Right hindlimb (tissue), 1 donor: Measurements from ENCODE around the gene KCNH2.

Experiments used
- DNase-seq: peaks from one replicate; pipeline ENCODE4 v3.0.0-alpha.2; 2018

KCNH2 gene

DNA sequence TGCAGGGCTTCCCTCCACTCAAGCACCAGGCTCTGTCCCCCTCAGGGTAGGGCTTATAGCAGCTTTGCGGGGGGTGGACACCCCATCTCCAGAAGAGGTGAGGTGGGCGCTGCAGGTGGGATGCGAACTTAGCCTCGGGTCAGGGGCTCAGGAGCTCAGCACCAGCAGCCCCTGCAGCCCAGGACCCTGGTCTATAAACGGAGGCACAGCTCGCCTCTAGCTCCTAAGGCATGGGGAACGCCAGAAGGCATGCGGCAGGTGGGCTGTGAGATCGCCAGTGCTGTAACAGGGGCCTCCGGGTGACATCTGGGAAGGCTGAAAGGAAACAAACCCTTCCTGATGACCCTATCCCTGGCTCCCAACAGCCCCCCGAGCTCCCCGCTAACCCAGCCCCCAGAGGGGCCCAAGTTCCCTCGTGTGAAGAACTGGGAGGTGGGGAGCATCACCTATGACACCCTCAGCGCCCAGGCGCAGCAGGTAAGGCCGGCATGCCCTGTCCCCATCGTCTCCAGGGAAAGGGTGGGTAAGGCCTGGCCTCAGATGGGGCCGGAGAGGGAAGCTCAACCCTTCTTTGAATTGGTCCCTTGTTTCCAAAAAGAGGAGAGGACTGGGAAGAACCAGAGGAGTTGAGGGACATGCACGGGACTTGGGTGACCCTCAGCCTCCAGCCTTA lies 16.9 kb upstream of the KCNH2 start:
- no peak for DNase-seq

GRCh38 chr7:150994141-150994837 lies 16.2 kb upstream of the KCNH2 start:
- no peak for DNase-seq

DNA sequence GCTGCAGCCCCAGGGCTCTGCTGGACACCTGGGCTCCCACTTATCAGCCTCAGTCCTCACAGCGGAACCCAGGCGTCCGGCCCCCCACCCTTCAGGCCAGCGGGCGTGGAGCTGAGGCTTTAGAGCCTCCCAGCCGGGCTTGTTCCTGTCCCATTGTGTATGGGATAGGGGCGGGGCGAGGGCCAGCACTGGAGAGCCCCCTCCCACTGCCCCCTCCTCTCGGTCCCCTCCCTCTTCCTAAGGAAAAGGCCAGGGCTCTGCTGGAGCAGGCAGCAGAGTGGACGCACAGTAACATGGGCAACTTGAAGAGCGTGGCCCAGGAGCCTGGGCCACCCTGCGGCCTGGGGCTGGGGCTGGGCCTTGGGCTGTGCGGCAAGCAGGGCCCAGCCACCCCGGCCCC lies 15.4 kb upstream of the KCNH2 start:
- no peak for DNase-seq

DNA sequence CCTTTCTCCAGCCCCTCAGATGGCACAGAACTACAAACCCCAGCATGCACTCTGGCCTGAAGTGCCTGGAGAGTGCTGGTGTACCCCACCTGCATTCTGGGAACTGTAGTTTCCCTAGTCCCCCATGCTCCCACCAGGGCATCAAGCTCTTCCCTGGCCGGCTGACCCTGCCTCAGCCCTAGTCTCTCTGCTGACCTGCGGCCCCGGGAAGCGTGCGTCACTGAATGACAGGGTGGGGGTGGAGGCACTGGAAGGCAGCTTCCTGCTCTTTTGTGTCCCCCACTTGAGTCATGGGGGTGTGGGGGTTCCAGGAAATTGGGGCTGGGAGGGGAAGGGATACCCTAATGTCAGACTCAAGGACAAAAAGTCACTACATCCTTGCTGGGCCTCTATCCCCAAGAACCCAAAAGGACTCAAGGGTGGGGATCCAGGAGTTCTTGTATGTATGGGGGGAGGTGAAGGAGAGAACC lies 14.7 kb upstream of the KCNH2 start:
- no peak for DNase-seq

GRCh38 chr7:150992051-150992640 lies 14.0 kb upstream of the KCNH2 start:
- DNase-seq, result no peak

DNA sequence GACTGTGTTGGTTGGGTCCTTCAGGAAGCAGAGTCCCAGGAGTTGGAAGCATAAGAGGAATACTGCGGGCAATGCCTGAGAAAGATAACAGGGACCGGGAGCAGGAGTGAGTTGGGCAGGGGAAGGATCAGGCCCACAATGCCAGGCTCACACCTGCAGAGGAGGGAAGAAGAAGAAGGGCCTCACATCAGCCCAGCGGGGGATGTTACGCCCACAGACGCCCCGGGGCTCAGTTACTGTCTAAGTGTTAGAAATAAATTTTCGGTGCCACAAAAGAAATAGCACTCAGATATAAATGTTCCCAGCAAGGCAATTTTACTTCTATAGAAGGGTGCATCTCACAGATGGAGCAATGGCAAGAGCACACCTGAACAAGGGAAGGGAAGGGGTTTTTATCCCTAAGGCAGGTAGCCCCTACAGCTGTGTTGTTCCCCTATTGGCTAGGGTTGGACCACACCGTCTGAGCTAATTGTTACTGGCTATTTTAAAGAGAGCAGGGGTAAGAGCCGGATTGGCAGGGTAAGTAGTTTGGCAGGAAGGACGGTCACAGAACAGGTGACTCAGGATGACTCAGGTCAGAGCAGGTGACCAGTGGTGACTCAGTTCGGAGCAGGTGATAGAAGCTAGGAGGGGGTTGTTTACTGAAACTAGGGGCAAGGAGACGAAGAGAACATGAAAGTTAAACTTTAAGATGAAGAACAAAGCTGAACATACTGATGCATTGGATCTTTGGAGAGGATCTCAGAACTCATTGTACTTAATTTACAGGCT lies 12.5 kb upstream of the KCNH2 start, which contains the start of gene NOS3:
NOS3 (plus strand) TSS at position 602 of the 771 bp plus-strand sequence. CDS start 2,787 bp downstream, outside the sequence.
- no peak for DNase-seq

DNA sequence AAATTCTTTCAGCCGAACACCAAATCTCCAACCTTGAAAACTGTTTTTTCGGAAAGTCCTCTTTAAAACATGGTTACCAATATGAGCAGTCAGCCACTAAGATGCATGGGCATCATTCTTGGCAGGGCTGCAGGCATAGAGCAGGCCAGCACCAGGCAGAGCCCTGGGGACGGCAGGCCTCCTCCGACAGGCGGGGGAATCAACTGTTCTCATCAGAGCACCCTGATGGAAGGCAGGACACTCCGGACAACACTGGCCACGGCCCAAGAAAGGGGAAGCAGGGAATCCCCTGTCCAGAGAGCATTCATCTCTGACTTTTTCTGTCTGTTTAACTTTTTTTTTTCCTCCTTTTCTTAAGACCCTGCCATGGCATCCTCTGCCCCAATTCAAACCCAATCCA lies 11.3 kb upstream of the KCNH2 start:
- no peak for DNase-seq

- peak; percentile 81 for DNase-seq
These were observed 10.4 kb upstream of the KCNH2 start for GRCh38 chr7:150988230-150989226.

- no peak for DNase-seq
These were observed 8.4 kb upstream of the KCNH2 start for GRCh38 chr7:150986556-150986955.

DNA sequence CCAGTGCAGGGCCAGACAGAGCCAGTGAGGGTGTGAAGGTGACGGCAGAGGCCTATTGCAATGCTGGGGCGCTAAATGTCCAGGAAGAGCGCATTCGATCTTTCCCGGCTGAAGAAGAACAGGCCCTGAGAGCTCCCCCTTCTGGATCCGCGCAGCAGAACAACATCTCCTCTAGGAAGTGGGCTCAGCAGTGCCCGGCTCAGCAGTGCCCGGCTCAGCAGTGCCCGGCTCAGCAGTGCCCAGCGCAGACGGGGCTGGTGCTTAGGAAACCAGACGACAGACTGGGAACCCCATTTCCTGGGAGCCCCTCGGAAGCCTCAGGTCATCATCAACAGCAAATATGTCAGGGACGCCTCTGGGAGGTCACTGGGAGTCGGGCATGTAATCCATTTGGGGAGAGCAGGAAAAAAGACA lies 8.0 kb upstream of the KCNH2 start:
- peak; percentile 57 for DNase-seq

DNA sequence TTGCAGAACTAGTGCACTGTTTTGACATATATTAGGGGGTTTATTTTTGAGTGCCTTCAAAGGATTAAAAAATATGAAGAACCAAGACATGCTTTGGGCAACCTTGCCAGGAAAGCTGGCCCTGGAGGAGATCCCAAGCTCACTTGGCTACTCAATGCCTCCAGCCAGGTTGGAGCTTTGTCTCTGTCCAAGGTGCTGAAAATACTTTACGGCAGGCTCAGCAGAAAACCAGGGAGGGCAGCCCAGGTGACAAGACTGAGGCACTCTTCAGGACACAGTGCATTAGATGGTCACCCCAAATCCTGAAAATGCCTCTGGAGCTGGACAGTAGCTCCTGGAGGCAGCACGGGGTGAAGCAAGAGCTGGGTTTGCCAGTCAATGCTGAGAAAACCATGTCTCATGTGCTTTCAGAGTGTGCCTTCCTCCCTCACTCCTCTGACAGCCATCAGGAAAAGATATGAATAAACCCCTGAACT lies 5.8 kb upstream of the KCNH2 start:
- DNase-seq, result no peak

- DNase-seq, result no peak
These were observed 4.2 kb upstream of the KCNH2 start for GRCh38 chr7:150982351-150982750.

GRCh38 chr7:150981644-150982043 lies 3.5 kb upstream of the KCNH2 start:
- no peak for DNase-seq

GRCh38 chr7:150980663-150981062 lies 2.5 kb upstream of the KCNH2 start:
- DNase-seq, result no peak

- DNase-seq, result no peak
These were observed 1.7 kb upstream of the KCNH2 start for GRCh38 chr7:150979713-150980390.

DNA sequence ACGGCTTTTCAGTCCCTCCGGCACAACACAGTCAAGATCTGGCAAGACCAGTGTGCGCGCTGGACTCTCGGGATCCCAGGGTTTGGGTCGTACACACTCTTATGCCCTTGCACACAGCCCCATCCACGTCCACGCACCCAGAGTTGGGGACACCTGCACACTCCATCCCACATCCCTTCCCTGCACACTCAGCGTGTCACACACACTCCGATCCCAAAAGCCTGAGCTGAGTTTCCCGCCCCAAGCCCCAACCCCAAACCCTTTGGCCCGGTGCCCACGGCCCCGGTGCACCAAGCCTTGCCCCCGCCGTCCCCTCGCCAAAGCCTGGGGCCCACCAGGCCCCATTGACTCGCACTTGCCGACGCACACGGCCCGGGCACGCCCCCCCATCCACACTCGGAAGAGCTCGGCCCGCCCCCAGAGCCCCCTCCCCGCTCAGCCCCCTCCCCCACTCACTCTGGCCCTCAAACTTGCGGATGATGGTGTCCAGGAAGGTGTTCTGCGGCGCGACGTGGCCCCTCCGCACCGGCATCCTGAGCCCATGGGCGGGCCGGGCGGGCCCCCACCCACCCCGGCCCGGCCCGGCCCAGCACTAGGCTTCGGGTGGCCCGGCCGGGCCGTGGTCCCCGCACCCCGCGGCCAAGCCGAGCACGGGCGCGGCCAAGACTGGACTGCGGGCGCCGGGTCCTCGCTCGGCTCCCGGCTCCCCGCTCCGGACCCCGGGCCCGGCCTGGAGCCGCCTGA lies 567 bp downstream of the KCNH2 start:
- DNase-seq, result no peak

DNA sequence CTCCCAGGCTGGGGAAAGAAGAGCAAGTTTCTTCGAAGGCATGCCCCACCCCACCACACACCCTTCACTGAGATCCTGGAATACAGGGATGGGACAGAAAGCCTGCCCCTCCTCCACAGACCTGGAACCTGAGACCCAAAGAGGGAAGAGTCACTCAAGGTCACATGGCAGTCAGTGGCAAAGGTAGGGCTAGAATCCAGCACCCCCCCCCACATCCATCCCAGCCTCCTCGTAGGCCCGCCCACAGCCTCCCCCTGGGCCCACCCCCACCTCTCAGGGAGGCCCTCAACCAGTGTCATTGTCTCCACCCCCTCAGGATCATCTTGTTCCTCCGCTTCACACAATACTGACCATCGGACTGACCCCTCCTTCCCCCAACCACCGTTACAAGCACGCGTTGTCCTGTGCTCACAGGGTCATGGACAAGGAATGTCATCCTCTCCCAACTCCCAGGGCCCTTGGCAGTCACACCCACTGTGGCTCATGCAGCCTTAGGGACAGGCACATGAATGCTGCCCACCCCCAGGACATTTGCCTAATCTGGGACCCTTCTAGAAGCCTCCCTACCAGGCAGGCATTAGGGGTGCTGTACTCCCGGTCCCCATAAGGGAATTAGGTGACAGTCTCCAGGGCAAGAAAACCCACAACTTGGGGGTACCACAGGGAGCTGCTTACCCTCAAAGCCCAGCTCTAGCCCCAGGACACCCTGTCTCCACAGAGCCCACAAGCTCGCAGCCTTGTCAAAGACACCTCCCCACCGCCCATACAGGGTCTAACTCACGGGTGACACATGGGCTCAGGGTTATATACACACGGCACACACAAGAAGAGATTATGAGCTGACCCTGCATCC lies 1.4 kb downstream of the KCNH2 start:
- DNase-seq, result no peak

GRCh38 chr7:150975536-150976319 lies 2.4 kb downstream of the KCNH2 start:
- DNase-seq, result no peak
